K562 (cell line): ENCODE data around the gene PNRC2. TPM values are rescaled to one million over a fixed set of nuclear protein-coding genes. Genes with fewer than 3 reads are reported as not detected.

Source experiments
- ARNT ChIP-seq, 2 experiments: fragments of 450-650 bp; IDR thresholded peaks; 2 replicates each; pipeline ENCODE4 v1.6.1; 2016; ENCODE audit warnings: mild to moderate bottlenecking in 1 of 2
- ATF7 ChIP-seq: fragments of 450-650 bp; IDR thresholded peaks from 2 replicates; pipeline ENCODE4 v1.7.1; 2014; ENCODE audit warnings: mild to moderate bottlenecking, moderate library complexity
- COPS2 ChIP-seq: fragments of 450-650 bp; conservative IDR thresholded peaks from 2 replicates; pipeline ENCODE4 v1.6.1; 2016; ENCODE audit warnings: mild to moderate bottlenecking, moderate library complexity
- CSDE1 ChIP-seq, 2 experiments: fragments of 450-650 bp; IDR thresholded peaks; 2 replicates each; pipeline ENCODE4 v1.6.1; 2016; ENCODE audit warnings: mild to moderate bottlenecking in 1 of 2
- DIDO1 ChIP-seq: fragments of 450-650 bp; IDR thresholded peaks from 2 replicates; pipeline ENCODE4 v1.6.1; 2016; ENCODE audit warnings: low read depth, missing biosample characterization, missing genetic modification characterization
- EHMT2 ChIP-seq: fragments of 450-650 bp; IDR thresholded peaks from 2 replicates; pipeline ENCODE4 v1.6.1; 2018; ENCODE audit warnings: antibody characterized with exemption
- ERF ChIP-seq: fragments of 450-650 bp; formaldehyde crosslinking; IDR thresholded peaks from 2 replicates; pipeline ENCODE4 v1.4.0; 2020; ENCODE audit warnings: mild to moderate bottlenecking, mixed read lengths
- HMG20A ChIP-seq: fragments of 450-650 bp; formaldehyde crosslinking; conservative IDR thresholded peaks from 2 replicates; pipeline ENCODE4 v1.4.0; 2020; ENCODE audit warnings: mild to moderate bottlenecking, mixed read lengths
- JUND ChIP-seq, 2 experiments: IDR thresholded peaks; 2 replicates in 1 of 2; 3 replicates in 1 of 2; pipeline ENCODE4 v1.6.1; 2011; ENCODE audit warnings: borderline replicate concordance in 2 of 2, low read depth in 2 of 2, low read length in 2 of 2, improper control_type of control experiment in 1 of 2, missing biosample characterization in 1 of 2, missing genetic modification characterization in 1 of 2, missing genetic modification reagents in 1 of 2
- LEF1 ChIP-seq: fragments of 450-650 bp; IDR thresholded peaks from 2 replicates; pipeline ENCODE4 v1.6.1; 2016; ENCODE audit warnings: mild to moderate bottlenecking
- MAFG ChIP-seq: fragments of 450-650 bp; conservative IDR thresholded peaks from 2 replicates; pipeline ENCODE4 v1.6.1; 2016; ENCODE audit warnings: missing genetic modification characterization, missing compliant biosample characterization
- MAZ ChIP-seq, 2 experiments: fragments of 450-650 bp in 1 of 2; sonication (generic) in 1 of 2; formaldehyde crosslinking; IDR thresholded peaks in 1 of 2; conservative IDR thresholded peaks in 1 of 2; 2 replicates each; pipeline versions ENCODE4 v1.4.0 to v1.5.0; 2020; ENCODE audit warnings: mild to moderate bottlenecking in 1 of 2, missing genetic modification reagents in 1 of 2
- MIER1 ChIP-seq: fragments of 450-650 bp; IDR thresholded peaks from 2 replicates; pipeline ENCODE4 v1.6.1; 2016; ENCODE audit warnings: antibody characterized with exemption, mild to moderate bottlenecking, low read depth
- MXI1 ChIP-seq: IDR thresholded peaks from 2 replicates; pipeline ENCODE4 v1.6.1; 2011; ENCODE audit warnings: low read depth, mild to moderate bottlenecking, improper control_type of control experiment, low read length
- MYBL2 ChIP-seq, 2 experiments: fragments of 450-650 bp in 1 of 2; sonication (generic) in 1 of 2; formaldehyde crosslinking in 1 of 2; IDR thresholded peaks; 2 replicates each; pipeline versions ENCODE4 v1.6.1 to v1.8.1; 2017 to 2022; ENCODE audit warnings: borderline replicate concordance in 1 of 2, inconsistent platforms in 1 of 2, low read depth in 1 of 2, mild to moderate bottlenecking in 1 of 2, missing genetic modification reagents in 1 of 2, moderate library complexity in 1 of 2
- NFIX ChIP-seq: fragments of 250-450 bp; sonication (Bioruptor Pico); IDR thresholded peaks from 2 replicates; pipeline ENCODE4 v1.4.0; 2020; ENCODE audit warnings: low read depth, mild to moderate bottlenecking, moderate library complexity
- NFYB ChIP-seq: IDR thresholded peaks from 2 replicates; pipeline ENCODE4 v1.6.1; 2011; ENCODE audit warnings: mild to moderate bottlenecking, moderate library complexity; ENCODE audit not compliant: insufficient read length; ENCODE audit errors: extremely low read depth
- RBM25 ChIP-seq: fragments of 200-400 bp; formaldehyde crosslinking; IDR thresholded peaks from 2 replicates; pipeline ENCODE4 v1.6.1; 2018; ENCODE audit warnings: low read length, low read depth, moderate library complexity; ENCODE audit not compliant: severe bottlenecking
- SMC3 ChIP-seq: conservative IDR thresholded peaks from 2 replicates; pipeline ENCODE4 v1.6.1; 2011; ENCODE audit warnings: low read depth, low read length, improper control_type of control experiment; ENCODE audit not compliant: insufficient read depth
- SREBF2 ChIP-seq: sonication (generic); formaldehyde crosslinking; IDR thresholded peaks from 2 replicates; pipeline ENCODE4 v1.4.0; 2020; ENCODE audit warnings: mild to moderate bottlenecking, missing genetic modification reagents
- TAF1 ChIP-seq: IDR thresholded peaks from 2 replicates; pipeline ENCODE4 v1.6.1; 2011; ENCODE audit warnings: mild to moderate bottlenecking, low read length, moderate library complexity; ENCODE audit not compliant: insufficient read depth, control insufficient read depth, severe bottlenecking; ENCODE audit errors: extremely low read depth
- TAF7 ChIP-seq: fragments of 450-650 bp; IDR thresholded peaks from 2 replicates; pipeline ENCODE4 v1.6.1; 2016; ENCODE audit warnings: missing genetic modification characterization, missing compliant biosample characterization
- TGIF2 ChIP-seq: sonication (generic); formaldehyde crosslinking; IDR thresholded peaks from 2 replicates; pipeline ENCODE4 v1.8.1; 2022; ENCODE audit warnings: mild to moderate bottlenecking, missing genetic modification reagents, moderate library complexity
- U2AF2 ChIP-seq: fragments of 200-400 bp; formaldehyde crosslinking; optimal IDR thresholded peaks from 2 replicates; pipeline ENCODE3; 2017; ENCODE audit warnings: low read depth, mild to moderate bottlenecking, low read length
- XRCC4 ChIP-seq: IDR thresholded peaks from one replicate; pipeline ENCODE4 v1.6.1; 2011; ENCODE audit not compliant: insufficient read depth, insufficient read length; ENCODE audit errors: extremely low read depth
- ZNF134 ChIP-seq: fragments of 250-450 bp; sonication (Bioruptor Pico); conservative IDR thresholded peaks from 2 replicates; pipeline ENCODE4 v1.4.0; 2020
- ZNF354B ChIP-seq: fragments of 250-450 bp; sonication (Bioruptor Pico); IDR thresholded peaks from 2 replicates; pipeline ENCODE4 v1.4.0; 2020
- ZNF785 ChIP-seq: fragments of 250-450 bp; sonication (Bioruptor Pico); IDR thresholded peaks from 2 replicates; pipeline ENCODE4 v1.4.0; 2020; ENCODE audit warnings: mild to moderate bottlenecking
- ZZZ3 ChIP-seq: fragments of 450-650 bp; IDR thresholded peaks from 2 replicates; pipeline ENCODE4 v1.6.1; 2016; ENCODE audit warnings: antibody characterized with exemption, mild to moderate bottlenecking, moderate library complexity
- polyA plus RNA-seq, 8 experiments: library from polyadenylated mRNA; depleted of rRNA in 4 of 8; stranded (reverse) in 5 of 8; unstranded in 3 of 8; fragments of >200 nt; fragmentation: Nextera tagmentation in 2 of 8; fragmentation: Illumina TruSeq in 1 of 8; extraction: Ambion mirVana in 2 of 8; extraction: Trizol in 1 of 8; gene quantifications; 2 replicates each; pipeline versions ENCODE4 v1.2.1 to v1.2.3, GENCODE V29; 2011 to 2014; ENCODE audit warnings: inconsistent platforms in 1 of 8, missing spikeins in 1 of 8
- total RNA-seq, 7 experiments: library from RNA; depleted of rRNA in 6 of 7; stranded (reverse); fragments of >200 nt in 6 of 7; fragmentation: Illumina TruSeq in 2 of 7; extraction: Trizol in 2 of 7; gene quantifications; 2 replicates each; pipeline versions ENCODE4 v1.2.1 to v1.2.3, GENCODE V29; 2011 to 2021; ENCODE audit warnings: low replicate concordance in 1 of 7
- TF ChIP-seq, protein P1 (sequence below): fragments of 250-450 bp; sonication (Bioruptor Pico); IDR thresholded peaks from 2 replicates; pipeline ENCODE4 v1.8.0; 2021; ENCODE audit warnings: moderate library complexity, mild to moderate bottlenecking, inconsistent platforms

Gene PNRC2
- total and polyA plus RNA-seq, 9 of the 15 experiments (the other 6 are each of a cell fraction or from before 2014, with no cell fraction given), result 127 to 303 (median 203) TPM

DNA sequence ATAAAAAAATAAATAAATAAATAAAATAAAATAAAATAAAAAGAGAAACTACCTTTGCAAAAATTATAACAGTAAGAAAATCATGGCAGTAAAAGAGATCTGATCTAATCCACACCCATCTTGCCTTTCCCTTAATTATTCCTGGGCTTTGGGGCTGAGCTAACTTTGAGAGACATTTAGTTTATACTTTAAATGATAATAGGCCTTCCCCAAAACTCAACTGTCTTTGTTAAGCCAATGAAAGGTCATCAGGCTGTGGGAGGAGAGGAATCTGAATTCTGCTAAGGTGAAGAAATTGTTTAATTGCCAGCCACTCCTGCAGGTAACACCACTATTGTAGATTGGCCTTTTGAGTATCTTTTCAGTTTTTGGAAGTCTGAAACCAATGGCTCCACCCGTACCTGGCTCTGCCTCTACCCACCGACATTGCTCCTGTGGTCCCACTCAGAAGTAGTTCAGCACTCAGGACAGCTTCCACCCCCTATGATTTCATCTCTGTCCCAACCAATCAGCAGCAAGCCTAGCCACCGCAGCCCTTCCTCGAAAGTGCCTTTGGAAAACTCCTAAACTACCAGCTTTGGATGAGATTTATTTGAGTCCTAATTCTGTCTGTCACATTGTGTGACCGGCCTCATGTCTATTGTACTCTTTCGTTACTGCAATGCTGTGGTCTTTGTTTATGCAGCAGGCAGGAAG lies 23.0 kb upstream of the PNRC2 start (continued):
- TF ChIP-seq LEF1, result no peak
- no peak for TF ChIP-seq MAFG (tag)
- peak; percentile 63 for TF ChIP-seq ATF7
- TF ChIP-seq ZNF354B (CRISPR knock-in tag), result no peak
- TF ChIP-seq ZNF134 (CRISPR knock-in tag), result no peak
- TF ChIP-seq, protein P1, sequence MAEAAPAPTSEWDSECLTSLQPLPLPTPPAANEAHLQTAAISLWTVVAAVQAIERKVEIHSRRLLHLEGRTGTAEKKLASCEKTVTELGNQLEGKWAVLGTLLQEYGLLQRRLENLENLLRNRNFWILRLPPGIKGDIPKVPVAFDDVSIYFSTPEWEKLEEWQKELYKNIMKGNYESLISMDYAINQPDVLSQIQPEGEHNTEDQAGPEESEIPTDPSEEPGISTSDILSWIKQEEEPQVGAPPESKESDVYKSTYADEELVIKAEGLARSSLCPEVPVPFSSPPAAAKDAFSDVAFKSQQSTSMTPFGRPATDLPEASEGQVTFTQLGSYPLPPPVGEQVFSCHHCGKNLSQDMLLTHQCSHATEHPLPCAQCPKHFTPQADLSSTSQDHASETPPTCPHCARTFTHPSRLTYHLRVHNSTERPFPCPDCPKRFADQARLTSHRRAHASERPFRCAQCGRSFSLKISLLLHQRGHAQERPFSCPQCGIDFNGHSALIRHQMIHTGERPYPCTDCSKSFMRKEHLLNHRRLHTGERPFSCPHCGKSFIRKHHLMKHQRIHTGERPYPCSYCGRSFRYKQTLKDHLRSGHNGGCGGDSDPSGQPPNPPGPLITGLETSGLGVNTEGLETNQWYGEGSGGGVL (CRISPR knock-in tag), result no peak
- TF ChIP-seq COPS2, result no peak
- TF ChIP-seq XRCC4, result no peak
- TF ChIP-seq JUND (IDR thresholded peaks at IDR 0.05; ENCODE audit: borderline replicate concordance, low read depth, low read length), result 0 out of 2 replicates have a peak, but pooled peaks have one; percentile 26
- peak; percentile 46; the same call in 1 of the 3 replicates for TF ChIP-seq JUND (tag; IDR thresholded peaks at IDR 0.05; ENCODE audit: borderline replicate concordance, low read depth, low read length)
- no peak for TF ChIP-seq ZNF785 (CRISPR knock-in tag)
- TF ChIP-seq NFYB, result peak; percentile 56
- peak; percentile 91 for TF ChIP-seq MIER1
- no peak for TF ChIP-seq ARNT (IDR thresholded peaks at IDR 0.05)
- no peak for TF ChIP-seq HMG20A (CRISPR knock-in tag)
- peak; percentile 96 for TF ChIP-seq EHMT2
- no peak for TF ChIP-seq ERF
- TF ChIP-seq TAF7 (tag), result no peak
- TF ChIP-seq MAZ (CRISPR knock-in tag; conservative IDR thresholded peaks at IDR 0.05 in 1 of 2, IDR thresholded peaks at IDR 0.05 in 1 of 2), result no peak
- TF ChIP-seq SMC3, result no peak
- TF ChIP-seq TAF1, result no peak
- no peak for TF ChIP-seq TGIF2 (CRISPR knock-in tag)
- no peak for TF ChIP-seq CSDE1 (IDR thresholded peaks at IDR 0.05)
- no peak for TF ChIP-seq MYBL2 (IDR thresholded peaks at IDR 0.05; ENCODE audit: low read depth)
- no peak for TF ChIP-seq MYBL2 (CRISPR knock-in tag; IDR thresholded peaks at IDR 0.05; ENCODE audit: borderline replicate concordance)
- TF ChIP-seq NFIX (CRISPR knock-in tag), result no peak
- TF ChIP-seq MXI1, result no peak
- TF ChIP-seq SREBF2 (CRISPR knock-in tag), result no peak
- TF ChIP-seq U2AF2, result no peak
- no peak for TF ChIP-seq DIDO1 (tag)
- no peak for TF ChIP-seq ZZZ3
- peak; percentile 13 for TF ChIP-seq RBM25
